Activated CD4-positive, CD25-positive, alpha-beta regulatory T cell (primary cell): ENCODE data around the gene VPS13D.

Source experiments
- DNase-seq, 4 experiments: peaks; one replicate each; lab custom pipeline; 2025; lab: John Stamatoyannopoulos, UW

The VPS13D gene

DNA sequence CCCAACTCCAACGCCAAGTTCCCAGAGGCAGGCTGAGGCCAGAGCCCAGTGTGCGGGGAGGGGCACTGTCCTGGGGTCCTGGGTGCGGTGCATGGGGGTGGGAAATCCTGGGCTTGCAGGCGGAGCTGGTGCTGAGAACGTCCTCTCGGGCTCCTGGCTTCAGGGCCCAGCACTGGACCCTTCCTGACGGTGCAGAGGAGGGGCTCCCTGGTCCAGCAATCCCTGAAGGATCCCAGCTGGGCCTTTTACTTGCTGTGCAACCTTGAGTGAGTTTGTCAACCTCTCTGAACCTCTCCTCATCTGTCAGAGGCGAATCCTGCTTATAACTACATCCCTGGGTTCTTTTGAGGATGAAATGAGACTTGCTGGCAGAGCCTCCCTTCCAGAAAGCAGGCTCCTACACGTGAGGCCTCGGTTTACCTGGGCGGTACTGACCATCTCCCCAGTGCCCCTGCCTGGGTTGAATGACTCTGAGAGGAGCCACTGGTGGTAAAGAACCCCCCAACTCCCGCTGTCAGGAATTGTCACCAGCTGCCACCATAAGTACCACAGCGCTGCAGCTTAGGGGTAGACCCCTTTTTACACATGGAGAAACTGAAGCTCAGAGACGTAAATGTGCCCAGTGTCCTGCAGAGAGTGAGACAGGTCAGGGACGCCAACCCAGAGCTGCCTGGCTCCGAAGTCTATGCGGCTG is 310.9 kb downstream of the VPS13D start:
- no peak for DNase-seq

DNA sequence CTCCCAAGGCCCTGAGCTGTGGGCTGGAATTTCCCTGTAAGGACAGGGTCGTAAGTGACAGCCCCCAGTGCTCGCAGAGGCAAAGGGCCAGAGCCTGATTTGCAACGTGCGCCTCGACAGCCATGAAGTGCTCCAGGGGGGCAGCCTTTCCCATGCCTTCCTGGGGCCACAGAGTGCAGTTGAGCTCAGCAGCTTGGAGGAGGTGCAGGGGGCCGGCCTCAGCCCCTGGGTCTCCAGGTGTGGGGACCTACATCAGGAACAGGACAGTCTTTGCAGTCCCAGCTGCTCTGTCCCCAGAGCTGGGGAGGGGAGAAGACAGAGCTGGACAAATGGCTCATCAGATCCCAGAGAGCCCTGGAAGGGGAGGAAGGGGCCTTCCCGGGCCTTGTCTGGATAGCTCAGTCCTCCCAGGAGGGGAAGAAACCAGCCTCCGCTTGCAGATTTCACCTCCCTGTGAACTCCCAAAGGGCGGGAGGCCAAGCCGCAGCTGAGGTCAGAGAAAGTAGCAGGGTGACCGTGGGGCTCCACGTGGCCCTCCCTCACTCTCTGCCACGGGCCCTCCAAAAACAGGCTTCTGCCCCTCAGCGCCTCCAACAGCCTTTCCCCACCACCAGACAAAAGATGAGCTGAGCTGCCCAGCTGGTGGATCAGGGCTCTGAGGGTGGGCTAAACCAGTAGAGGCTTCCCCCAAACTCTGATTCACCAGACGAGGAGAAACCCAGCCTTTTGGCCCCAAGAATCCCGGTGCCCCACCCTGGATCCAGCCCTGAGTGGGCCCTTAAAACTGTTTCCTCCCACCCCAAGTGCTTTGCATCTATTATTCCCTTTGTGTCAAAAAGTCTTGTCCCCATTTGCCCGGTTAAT is 311.7 kb downstream of the VPS13D start:
- no peak for DNase-seq

DNA sequence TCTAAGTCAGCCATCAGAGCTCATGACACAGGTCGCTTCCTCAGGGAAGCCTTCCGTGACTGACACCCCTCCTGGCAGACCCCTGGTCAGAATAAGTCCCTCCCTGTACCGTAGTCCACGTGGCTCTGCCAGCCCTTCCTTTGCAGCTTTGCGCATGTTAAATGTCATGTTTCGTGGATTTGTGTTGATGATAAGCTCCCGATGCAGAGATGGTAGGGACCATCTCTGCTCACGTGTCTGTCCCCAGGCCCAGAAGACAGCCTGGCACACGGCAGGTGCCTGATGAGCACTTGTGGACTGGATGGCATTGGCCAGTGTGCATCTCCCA is 312.3 kb downstream of the VPS13D start:
- no peak for DNase-seq

DNA sequence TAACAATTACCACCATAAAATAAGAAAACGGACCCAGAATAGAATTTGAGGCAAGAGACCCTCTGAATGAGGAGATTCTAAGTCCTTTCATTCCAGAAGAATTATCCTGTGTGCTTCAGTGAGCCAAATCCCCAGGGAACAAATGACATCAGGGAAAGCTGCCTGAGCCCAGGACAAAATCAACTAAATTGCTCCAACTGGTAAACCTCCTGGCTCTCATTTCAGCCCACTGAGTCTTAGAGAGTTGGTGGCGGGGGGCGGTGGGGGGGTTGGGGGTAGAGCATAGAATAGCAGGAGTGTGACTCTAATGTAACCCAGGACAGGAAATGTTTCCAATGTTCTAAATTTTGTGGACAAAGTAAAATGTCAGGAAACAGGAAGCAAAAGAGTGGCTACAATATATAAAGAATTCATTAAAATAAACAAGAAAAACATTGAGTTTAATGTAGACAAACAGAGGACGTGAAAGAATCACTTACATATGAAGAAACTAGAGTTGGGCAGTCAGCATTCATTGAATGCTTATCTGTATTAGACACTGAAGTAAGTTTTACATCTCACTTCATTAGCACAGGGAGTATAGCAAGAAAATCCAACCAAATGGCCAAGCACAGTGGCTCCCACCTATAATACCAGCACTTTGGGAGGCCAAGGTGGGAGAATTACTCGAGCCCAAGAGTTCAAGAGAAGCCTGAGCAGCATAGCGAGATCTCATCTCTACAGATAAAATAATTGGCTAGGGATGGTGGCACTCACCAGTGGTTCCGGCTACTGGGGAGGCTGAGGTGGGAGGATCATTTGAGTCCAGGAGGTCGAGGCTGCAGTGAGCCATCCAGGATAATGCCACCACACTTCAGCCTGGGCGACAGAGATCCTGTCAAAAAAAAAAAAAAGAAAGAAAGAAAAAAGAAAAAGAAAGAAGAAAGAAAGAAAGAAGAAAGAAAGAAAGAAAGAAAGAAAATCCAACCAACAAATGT is 313.1 kb downstream of the VPS13D start:
- DNase-seq = no peak

DNA sequence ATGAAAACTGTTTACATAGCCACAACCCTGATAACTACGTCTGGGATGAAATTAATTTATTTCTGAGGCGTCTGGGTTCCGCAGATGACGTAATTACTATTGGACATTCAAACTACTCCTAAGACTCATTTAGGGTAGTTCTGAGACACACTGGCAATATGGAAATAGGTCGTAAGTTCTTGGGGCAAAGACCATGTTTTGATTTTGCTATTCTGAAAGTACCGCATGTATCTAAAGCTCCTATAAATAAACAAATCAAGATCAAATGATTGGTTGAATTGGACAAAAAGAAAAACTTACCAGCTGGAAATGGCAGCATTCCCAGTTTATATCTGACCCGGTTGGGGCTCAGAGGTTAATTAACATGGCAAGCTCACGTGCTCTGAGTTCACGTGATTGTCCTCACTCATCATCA is 313.9 kb downstream of the VPS13D start:
- no peak for DNase-seq

DNA sequence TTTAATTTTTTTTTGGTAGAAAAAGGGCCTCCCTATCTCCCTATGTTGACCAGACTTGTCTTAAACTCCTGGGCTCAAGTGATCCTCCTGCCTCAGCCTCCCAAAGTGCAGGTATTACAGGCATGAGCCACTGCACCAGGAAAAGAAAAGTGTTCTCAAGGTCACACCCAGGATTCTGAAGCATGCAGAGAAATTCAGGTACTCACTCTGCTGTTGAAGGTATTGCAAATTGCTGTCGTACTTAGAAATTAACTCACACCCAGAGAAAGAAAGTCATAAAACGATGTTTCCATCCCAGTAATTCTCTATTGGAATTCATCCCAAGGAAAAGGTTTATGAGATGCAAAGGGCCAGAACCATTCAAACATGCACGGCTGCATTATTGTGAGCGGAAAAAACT is 314.5 kb downstream of the VPS13D start:
- DNase-seq = no peak

DNA sequence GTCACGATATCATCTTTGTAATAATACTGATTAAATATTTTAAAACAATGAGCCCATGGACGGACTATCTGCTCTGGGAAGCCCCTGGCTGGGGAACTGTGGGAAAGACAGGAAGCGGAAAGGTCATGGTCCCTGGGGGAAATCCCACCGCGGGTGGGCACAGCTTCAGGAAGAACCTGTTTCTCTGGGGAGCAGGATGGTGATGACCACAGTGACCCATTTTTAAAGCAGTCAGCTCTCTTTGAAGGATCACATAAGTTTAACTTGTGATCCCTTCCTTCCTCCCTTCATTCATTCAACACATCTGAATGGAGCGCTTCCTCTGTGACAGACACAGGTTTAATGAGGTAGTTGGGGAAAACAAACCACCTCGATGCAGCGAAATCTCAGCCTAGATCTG is 315.2 kb downstream of the VPS13D start:
- DNase-seq = no peak

DNA sequence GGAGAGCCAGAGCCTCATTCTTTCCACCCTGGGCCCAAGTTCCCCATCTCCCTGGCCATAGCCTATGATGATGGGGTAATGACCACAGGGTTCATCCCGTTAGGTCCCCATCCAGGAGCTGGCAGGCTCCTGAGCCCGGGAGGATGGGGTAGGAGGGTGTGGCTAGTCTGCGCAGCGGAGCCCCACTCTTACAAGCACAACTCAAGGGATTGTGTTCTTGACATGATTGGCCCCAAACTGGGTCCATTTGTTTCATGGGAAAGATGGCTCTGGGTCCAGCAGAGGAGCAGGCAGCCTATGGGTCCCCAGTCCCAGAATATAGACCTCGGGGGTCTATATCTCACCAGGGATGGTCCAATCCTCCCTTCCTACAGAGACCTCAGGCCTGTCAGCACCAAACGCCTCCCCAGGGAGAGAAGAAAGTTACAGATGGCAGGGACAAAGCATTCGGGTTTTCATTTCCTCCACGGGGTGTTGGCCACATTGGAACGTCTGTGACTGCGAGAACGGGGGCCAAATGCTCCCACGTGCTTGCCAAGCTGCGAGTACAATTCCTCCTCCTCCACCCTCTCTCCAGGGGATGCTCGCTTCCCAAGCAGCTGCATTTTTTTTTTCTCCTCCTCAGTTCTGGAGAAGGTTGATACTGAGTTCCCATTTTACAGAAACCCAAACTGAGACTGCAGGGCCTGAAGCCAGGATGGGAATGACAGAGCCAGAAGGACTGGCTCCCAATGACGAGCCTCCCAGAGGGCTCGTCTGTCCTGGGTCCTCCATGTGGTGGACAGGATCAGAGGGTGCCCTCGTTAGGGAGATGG is 317.1 kb downstream of the VPS13D start:
- no peak for DNase-seq

DNA sequence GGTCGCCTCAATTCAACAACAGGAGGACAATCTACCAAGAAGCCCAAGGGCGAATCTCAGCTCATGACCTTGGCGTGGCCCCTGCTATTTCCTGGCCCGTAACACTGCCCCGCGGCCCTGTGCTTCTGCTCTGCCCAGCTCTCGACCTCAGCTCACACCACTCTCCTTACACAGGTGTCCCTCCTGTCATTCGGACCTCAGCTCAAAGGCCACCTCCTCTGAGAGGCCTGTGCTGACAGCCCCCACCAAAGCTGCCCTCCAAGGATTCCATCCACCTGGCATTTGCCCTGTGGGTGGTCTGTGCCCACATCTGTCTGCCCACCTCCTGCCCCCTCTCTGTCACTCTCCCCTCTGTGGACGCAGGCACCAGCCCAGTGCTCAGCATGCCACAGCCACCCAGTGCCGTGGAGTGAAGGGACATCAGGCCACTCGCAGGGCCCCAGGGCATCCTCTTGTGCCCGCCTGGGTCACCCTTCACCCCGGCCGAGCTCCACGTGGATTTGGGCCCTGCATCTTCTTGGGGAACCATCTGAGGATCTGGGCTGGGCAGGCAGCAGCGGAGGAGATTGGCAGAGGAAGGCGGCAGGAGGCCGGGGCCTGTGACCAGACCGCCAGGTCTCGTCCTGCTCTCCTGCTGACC is 317.9 kb downstream of the VPS13D start:
- DNase-seq = no peak

DNA sequence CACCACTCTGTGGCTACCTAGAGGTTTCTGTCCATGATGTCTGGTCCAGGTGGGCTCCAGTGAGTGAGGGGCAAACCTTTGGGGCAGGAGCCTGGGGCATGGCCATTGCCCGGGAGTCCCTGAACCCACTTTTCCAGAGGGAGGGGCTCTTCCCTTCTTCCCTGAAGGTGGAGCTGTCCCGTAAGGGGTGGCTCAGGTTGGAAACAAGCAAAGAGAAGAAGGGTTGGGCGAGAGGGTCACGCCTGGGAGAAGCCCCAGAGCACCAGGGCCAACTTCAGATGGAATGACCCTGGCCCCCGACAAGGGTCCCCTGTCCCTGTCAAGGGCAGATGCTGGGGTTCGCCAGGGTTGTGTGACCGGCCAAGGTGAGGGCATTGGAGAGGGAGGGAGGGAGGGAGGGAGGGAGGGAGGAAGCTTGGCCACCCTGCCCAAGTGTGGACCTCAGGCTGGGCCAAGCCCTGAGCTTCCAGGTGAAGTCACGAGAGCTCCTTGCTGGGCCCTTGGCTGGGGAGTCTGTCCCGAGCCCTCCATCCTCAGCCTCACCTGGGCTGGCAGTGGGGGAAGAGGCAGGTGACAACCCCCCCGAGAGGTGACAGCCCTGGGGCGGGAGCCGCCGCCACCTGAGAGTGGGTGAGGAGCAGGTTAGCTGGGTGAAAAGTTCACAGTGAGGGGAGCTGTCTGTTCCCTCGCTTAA is 318.6 kb downstream of the VPS13D start:
- no peak for DNase-seq

DNA sequence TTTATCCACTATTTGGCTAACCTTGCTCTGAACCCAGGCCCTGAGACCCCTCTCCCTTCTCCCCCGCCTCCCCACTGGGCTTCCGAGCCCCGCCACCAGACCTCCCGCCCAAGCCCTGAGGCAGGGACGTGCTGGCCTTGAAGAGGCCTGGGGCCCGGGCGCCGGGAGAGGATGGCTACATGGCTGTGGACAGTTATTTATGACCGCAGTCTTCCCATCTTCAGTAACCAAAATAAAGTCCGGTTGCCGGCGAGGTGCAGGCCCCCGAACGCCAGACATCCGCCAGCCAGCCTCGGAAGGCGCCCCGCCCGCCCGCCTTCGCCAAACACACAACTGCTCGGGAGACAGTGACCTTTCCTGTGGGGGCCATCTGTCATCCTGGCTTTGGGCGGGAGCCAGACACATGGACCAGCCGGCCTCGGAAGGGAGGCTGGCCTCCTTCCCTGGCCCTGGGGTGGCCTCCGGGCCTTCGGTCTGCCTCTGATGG is 319.2 kb downstream of the VPS13D start:
- DNase-seq = no peak

DNA sequence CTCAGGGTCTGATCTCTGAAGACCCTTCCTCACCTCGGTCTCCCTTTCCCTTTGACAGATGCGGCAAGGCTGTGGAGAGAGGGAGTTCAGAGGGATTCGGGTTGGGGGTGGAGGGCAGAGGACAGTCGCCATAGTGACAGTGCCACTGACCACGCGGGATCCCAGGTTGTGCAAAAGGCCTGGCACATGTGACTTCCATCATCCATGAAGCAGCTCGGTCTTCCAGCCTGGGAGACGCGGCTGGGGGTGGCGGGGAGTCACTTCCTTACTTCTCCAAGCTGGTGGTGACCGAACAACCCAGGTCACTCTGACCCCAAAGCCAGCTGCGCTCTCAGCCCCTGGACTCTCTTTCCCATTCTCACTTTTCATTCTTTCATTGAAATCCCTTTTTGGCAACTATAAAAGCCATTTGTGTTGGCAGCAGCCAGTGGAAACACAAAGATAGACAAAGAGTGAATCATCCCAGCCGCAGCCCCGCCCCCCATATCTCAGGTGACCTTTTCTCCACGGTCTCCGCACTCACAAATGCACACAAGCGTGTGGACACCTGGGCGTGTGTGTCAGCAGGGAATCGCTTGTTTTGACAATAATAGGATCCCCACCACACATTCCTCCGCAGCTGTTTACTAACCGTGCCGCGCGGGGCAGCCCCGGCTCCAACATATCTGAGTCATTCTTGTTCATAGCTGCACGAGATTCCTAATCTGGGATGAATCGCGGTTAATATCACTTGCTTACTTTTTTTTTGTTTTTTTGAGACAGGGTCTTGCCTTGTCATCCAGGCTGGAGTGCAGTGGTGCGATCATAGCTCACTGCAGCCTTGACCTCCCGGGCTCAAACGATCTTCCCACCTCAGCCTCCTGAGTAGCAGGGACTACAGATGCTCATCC is 319.9 kb downstream of the VPS13D start:
- peak in 1 of 4 experiments; percentile 11 for DNase-seq

DNA sequence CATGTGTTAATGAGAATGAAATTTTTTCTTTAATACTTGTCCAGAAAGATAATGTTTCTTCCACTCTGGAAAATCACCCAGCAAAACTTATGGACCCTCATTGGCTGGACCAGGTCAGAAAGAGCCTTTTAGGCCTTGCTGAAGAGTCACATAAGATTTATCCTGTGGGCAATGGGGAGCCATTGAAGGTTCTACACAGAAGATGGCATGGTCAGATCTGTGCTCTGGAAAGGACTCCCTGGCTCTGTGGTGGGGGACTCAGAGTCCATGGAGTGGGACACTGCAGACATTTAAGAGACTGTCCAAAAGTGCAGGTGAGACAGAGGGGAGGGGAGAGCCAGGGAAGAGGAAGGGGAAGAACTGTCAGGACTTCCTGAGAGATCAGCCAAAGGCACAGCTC is 321.8 kb downstream of the VPS13D start:
- DNase-seq = no peak

DNA sequence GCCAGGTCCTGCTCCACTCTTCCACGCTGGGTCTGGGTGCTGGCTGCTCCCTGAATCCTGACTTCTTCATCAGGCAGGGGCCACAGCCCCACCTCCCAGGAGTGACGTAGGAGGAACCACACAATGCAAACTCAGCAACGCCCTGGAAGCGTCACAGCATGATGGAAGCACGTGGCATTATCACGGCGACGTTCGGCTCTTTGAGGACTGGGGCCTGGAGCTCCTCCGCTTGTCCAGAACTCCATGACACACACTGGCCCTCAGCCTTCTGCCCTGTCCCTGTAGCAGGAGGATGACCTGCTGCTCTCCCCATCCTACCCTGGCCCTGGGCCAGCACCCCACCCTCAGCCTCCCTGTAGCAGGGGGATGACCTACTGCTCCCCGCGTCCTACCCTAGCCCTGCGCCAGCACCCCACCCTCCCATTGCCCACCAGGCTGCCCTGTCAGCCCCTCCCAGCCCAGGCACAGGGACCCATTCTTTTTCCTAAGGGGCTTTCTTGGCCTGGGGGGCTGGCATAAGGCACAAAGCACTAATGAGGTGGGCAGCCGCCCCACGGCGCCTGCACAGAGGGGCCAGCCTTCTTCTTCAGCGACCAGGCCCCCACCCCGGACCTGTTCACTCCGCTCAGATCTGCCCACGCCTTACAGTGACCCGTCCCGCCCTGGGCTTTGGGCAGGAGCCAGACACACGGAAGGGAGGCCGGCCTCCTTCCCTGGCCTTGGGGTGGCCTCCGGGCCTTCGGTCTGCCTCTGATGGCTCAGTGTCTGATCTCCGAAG is 322.5 kb downstream of the VPS13D start:
- DNase-seq = no peak

DNA sequence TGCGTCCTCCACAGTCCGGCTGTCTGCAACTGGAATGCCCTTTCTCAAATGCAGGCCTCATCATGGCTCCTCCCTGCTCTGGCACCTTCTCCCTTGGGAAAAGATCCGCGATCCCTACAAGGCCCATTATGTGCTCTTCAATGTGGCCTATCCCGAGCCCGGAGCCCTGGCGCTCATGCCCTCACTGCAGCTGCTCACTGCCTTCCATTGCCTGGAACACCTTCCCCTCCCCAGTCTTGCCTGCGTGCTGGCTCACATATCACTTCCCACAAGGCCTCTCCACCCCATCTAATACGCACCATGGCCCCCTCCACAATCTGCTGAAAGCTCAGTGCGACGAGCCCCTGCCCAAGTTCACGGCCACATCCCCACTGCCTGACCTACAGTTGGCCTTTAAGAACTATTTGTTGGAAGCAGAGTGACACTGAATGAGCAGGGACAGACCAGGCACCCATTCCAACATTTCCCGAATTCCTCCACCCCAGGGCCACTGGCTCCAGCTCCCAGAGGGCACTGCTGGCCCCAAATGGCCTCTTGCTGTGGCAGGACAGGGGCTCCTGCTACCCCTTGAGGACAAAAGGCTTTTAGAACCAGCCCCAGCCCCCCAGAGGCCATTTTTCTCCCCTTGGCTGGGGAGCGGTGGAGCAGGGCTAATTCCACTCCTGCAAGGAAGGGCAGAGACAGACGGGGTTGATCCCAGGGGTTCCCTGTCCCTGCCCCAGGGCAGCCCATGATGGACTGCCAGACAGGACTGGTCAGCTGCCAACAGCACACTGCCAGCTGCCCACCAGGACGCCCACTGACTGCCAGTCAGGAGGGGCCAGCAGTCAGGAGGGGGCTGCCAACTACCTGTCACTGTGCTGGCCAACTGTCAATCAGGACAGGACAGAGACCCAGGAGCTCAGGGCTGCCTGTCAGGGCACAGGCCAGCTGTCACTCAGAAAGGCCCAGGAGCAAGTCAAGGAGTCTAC is 323.4 kb downstream of the VPS13D start:
- DNase-seq = no peak

DNA sequence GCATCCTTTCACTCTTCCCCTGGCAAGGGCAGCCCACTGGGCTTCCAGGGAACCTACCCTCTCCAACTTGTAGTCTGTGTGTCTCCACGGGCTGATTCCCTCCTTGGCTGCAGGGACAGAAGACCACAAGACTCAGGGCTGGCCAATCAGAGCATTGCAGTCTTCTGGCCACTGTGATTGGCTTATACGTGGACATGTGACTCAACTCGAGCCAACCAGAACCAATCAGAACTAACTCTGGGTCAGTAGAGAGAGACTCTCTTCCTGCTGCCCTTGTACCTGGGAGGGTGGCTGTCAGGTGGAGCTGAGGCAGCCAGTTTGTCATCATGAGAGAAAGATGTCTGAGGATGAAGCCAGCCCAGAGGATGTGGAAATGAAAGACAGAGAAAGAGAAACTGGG is 324.1 kb downstream of the VPS13D start:
- no peak for DNase-seq
